AG09309 (cell line): ENCODE data around the gene BEND5.
A peak's percentile ranks its signal among the peaks of the same experiment; 100 is the strongest.

ENCODE experiments used
- DNase-seq: peaks from one replicate; pipeline ENCODE4 v3.0.0-alpha.2; 2010; ENCODE audit warnings: low read depth
- H3K4me3 ChIP-seq: 2 replicates; pipeline ENCODE4 v1.5.1; 2011; ENCODE audit warnings: mild to moderate bottlenecking, low read depth, low read length, moderate library complexity; ENCODE audit not compliant: control insufficient read depth
- TF ChIP-seq, protein P1 (sequence below): IDR thresholded peaks from 2 replicates; pipeline ENCODE4 v1.5.1; 2011; ENCODE audit warnings: mild to moderate bottlenecking, low read depth, low read length, inconsistent platforms; ENCODE audit not compliant: insufficient read depth, control insufficient read depth; ENCODE audit errors: missing control alignments

Gene BEND5

DNA sequence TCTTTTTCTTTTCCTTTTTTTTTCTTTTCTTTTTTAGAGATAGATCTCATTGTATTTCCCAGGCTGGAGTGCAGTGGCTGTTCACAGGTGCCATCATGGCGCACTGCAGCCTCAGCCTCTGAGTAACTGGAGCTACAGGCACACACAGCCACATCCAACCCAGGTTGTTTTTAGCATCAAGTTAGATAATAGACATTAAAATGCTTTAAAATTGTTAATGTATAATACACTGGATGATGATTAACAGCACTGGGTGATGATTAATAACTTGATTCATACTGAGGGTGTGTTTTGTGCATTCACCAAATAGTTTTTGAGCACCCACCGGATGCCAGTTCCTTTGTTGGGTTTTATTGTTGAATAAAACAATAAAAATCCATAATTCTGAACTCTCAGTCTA, 75.2 kb downstream of the BEND5 start:
- no peak for DNase-seq
- TF ChIP-seq, protein P1, sequence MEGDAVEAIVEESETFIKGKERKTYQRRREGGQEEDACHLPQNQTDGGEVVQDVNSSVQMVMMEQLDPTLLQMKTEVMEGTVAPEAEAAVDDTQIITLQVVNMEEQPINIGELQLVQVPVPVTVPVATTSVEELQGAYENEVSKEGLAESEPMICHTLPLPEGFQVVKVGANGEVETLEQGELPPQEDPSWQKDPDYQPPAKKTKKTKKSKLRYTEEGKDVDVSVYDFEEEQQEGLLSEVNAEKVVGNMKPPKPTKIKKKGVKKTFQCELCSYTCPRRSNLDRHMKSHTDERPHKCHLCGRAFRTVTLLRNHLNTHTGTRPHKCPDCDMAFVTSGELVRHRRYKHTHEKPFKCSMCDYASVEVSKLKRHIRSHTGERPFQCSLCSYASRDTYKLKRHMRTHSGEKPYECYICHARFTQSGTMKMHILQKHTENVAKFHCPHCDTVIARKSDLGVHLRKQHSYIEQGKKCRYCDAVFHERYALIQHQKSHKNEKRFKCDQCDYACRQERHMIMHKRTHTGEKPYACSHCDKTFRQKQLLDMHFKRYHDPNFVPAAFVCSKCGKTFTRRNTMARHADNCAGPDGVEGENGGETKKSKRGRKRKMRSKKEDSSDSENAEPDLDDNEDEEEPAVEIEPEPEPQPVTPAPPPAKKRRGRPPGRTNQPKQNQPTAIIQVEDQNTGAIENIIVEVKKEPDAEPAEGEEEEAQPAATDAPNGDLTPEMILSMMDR: no peak
- no peak overlapping the region for H3K4me3 ChIP-seq

DNA sequence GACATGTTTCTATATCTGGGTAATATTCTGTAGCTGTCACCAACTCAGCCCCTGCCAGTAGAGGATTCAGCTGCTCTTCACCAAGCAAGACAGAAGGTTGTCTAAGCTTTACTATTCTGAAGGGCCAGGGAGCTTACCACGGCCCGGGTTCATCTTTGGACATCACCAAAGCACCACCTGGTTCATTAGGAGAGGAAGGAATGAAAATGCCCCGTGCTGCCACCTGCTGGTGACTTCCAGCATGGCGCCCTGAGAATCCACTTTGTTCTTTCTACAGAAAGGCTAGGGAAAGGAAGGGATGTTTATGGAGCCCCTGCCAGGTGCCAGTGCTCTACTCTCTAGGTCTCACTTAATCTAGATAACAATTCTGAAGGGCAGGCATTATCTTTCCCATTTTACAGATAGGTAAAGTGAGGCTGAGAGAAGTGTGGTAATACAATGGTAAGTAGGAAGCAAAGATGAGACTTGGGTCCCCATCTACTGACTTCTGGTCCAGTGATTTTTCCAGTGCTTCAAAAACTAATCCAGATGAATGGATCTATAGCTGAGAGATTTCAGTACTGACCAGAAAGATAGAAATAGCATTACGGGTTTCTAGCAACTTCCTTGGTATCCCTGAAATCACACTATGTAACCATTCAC, 79.5 kb downstream of the BEND5 start:
- H3K4me3 ChIP-seq: no peak overlapping the region
- DNase-seq: no peak
- TF ChIP-seq, protein P1: peak; percentile 91

DNA sequence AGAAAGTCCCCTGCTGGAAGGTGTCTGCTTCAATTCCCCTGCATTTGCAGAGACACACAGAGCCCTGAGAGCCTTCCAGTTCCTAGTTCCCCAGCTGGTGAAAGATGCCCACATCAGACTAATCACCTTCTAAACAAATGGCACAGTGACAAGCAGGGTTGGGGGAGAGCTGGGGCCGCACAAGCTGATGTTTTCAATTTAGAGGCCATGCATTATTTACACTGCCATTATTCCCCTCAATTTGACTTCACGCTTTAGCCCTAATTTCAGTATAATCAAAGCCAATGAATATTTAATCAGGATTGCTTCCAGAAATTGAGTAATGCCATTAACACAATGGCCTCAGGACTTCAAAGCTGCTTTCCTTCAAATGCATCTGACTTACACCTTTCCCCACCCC, 81.5 kb downstream of the BEND5 start:
- DNase-seq: no peak
- TF ChIP-seq, protein P1: no peak
- no peak overlapping the region for H3K4me3 ChIP-seq

GRCh38 chr1:48693674-48694320, 82.9 kb downstream of the BEND5 start:
- H3K4me3 ChIP-seq: no peak overlapping the region
- DNase-seq: no peak
- TF ChIP-seq, protein P1: no peak

DNA sequence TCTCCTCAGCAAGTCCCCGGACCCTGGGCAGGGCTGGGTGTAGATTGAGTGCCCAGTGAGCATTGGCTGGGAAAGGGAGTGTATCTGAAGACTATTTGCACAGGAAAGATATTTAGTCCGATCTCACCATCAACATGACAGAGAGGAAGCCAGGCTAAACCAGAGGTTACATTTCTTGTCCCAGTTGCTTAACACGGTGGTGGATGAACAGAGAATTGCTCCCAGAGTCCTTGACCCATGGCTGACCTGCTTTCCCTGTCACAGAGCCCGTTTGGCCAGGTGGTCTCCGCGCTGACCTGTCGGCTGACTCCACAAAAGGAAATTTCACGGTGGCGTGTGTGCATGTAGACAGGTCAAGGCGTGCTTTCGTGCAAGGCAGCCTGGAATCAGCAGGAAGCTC, 83.5 kb downstream of the BEND5 start:
- TF ChIP-seq, protein P1: no peak
- H3K4me3 ChIP-seq: no peak overlapping the region
- no peak for DNase-seq

DNA sequence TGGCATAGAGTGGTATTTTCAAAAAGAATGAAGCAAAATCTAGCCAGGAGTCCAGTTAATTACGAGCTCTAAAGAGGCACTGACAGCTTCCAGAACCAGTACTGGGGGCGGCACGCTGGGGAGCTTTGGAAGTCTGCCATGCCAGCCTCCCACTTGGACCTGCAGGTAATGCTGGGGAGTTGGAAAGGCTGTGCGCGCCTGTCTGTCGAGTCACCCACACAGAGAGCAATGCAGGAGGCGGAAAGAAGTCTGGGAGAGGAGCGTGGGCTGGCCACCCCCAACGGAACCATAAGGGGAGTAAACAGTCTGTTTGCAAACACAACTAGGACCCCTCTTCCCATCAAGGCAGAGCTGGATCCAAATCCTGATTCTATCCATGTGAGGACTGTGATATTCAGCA, 84.5 kb downstream of the BEND5 start:
- no peak for DNase-seq
- TF ChIP-seq, protein P1: no peak
- H3K4me3 ChIP-seq: no peak overlapping the region
